Activated gamma-delta T cell (primary cell): ENCODE measurements around the gene ALPG.
"Not testable (repeated sequence)": the region's sequence is repeated elsewhere in the genome, so short reads cannot be mapped to it uniquely, and the experiment has no call there.

Experiments used
- DNase-seq: peaks from one replicate; lab custom pipeline; 2025; lab: John Stamatoyannopoulos, UW
- total RNA-seq, 2 donors: gene quantifications; one replicate each; lab custom pipeline; 2026; lab: John Stamatoyannopoulos, UW

The ALPG gene
- total RNA-seq = 0 reads per million in 2 donors

DNA sequence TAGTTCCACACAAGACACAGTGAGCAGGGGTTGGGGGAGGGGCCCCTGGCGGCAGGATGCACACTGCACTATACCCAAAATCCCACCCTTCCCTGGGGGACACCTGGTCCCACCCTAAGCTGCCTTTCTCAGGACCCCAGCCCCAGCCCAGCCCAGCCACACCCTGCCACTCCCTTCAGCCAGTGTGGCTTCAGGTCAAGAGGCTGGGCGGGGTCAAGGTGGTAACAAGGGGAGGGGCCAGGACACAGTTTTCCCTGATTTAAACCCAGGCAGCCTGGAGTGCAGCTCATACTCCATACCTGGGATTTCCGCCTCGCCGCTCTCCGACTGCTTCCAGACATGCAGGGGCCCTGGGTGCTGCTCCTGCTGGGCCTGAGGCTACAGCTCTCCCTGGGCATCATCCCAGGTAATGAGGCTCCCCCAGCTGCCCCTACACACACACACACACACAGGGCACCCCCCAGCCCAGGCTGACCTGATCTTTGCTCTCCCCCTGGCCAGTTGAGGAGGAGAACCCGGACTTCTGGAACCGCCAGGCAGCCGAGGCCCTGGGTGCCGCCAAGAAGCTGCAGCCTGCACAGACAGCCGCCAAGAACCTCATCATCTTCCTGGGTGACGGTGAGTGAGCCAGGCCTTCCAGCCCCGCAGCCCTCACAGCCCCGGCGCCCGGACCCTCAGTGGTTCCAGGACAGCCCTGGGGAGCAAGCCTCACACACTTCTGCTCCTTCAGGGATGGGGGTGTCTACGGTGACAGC lies at the start of gene ALPG:
ALPG (plus strand) TSS at position 289 of the 755 bp plus-strand sequence; CDS start at position 340, 51 bp downstream.
- no peak for DNase-seq

DNA sequence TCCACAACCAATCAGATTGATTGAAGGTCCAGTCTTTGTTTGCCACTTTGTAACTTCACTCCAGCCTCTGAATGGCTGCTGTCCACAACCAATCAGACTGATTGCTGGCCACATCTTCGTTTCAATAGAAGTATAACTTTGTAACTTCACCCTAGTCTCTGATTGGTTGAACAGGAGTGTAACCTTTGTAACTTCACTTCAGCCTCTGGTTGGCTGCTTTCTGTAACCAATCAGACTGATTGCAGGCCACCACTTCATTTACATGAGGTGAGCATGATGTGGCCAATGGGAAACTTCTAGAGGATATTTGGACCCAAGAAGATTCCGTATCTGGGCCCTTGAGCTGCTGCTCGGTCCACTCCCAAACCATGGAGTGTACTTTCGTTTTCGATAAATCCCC lies 45.0 kb upstream of the ALPG start:
- DNase-seq = no peak

DNA sequence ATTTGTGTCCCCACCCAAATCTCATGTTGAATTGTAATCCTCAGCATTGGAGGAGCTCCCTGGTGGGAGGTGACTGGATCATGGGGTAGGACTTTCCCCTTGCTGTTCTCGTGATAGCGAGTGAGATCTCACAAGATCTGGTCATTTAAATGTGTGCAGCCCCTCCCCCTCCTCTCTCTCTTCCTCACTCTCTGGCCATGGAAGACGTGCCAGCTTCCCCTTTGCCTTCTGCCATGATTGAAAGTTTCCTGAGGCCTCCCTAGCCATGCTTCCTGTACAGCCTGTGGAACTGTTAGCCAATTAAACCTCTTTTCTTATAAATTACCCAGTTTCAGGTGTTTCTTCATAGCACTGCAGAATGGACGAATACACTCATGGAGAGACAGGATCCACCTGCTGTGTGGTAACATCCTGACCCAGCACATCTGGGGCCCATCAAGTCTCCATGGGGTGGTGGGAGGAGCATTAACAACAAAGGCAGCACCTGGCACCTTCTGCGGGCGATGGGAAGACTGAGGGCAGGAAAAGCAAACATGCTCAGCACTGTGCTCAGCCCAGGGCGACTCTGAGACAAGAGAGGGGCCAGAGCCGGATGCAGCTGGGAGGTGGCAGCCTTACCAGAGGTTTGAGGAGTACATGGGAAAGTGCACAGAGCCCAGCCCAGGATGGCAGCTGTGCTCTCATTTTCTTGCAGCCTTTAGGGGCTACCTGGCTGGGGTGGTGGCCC lies 44.3 kb upstream of the ALPG start:
- DNase-seq = no peak

DNA sequence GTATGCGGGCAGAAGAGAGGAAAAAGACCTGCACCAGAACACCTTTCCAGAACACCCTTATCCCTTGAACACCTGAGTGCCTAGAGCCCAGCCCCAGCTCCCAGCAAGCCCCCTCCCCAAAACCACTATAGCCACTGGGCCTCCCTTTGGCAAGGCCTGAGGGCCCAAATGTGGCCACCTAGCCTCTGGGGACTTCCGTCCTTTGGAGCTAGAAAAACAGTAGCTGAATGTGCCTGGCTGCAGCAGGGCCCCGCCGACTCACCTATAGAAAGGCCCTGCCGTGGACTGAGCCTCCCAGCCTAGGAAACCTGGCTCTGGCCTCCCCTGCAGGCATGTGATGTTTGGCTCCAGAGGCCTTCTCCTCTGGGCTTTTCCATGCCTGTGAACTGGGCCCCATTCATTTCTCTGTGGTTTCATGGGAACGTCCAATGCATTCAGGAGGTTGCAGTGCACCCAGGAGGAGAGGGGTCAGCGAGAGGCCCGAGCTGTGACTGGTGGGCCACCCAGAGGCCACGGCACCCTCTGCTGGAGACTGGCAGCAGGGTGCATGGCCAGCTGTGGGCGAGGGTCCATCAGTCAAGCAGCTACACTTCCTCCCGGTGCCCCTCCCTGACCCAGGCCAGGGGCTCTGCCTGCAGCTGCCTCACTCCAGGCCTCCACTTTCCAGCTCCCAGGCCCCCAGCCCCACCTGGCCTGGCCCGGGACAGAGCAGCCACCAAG lies 43.4 kb upstream of the ALPG start:
- DNase-seq = not testable (repeated sequence)

DNA sequence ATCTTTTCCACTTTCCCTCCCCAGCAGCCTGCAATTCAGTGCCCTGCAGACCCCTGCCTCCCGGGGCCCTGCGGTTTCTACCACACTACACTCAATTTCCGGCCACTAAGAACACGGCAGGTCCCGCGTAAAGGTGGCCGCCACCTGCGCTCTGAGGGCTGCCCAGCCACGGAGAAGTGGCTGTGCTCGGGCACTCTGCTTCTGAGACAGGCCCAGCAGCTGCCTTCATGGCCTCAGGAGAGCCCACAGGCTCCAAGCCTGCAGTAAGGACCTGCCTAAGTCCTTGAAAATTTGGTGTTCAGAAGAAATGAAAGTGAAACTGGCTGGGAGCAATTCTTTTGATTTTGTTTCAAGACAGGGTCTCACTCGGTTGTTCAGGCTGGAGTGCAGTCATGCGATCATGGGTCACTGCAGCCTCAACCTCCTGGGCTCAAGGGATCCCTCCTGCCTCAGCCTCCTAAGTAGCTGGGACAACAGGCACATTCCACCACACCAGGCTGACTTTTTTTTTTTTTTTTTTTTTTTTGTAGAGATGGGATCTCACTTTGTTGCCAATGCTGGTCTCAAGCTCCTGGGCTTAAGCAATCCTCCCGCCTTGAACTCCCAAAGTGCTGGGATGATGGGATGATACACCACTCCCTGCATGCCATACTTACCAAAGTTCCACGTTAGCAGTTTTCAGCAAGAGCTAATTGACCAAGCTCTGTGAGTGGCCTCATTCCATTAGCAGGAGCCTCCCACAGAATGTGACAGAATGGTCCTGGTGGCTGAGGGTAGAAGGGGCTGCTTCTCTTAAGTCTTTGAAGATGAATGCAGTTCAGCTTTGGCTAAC lies 42.6 kb upstream of the ALPG start:
- DNase-seq = no peak

DNA sequence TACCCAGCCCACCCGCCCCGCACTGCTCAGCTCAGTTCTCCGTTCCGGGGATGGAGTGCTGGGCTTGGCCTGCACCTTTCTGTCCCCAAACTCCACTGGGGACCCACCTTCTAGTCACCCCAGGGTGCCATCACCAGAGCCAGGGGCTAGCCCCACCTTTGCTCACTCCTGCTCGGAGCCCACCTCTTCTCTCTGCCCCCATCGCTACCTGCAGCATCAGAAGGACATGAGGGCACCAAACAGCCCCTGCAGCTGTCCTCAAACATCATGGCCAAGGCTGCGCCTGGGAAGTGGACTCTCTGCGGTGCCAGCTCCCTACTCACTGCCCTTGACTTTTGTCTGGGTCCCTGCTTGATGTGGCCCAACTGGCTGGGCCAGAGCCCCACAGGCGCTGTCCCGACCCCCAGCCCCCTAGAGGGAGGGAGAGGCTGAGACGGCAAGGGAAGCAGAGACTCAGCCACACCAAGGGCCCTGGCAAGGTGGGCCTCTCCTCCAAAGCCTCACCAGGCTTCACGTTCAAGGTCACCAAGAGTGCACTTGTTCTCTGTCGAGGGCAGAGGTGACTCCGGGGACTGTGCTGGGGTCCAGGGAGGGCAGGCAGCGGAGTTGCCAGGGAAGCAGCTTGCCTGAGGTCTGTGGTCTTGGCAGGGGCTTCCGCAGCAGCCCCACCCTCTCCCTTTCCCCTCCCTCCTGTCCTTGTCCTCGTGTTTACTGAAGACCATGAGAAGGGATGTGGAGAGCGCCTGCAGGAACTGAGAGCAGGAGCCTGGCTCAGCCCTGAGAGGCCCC lies 41.6 kb upstream of the ALPG start:
- DNase-seq = not testable (repeated sequence)

DNA sequence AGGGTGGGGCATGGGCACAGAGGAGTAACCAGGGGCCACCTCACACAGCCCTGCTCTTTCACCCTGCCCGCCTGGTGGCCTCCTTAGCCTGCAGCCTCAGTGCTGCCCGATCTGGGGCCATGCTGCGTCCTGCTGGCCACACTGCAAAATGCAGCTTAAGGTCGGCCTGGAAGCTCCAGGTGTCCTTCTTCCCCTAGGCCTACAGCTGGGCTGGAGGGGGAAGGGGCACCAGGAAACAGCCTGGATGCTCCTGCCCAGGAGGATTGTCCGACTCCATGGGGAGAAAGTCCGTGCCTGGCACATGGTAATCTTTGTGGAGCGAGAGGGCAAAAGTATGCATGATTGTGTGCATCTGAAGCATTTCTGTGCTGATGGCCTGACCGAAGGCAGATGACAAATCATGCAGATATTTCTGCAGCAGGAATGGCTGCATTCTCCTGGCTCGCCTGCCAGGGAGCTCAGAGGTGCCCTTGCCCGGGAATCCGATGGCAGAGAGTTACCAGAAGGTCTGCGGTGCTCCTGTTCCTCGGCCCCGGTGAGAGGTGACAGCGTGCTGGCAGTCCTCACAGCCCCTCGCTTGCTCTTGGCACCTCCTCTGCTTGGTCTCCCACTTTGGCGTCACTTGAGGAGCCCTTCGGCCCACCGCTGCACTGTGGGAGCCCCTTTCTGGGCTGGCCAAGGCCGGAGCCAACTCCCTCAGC lies 40.9 kb upstream of the ALPG start:
- no peak for DNase-seq

DNA sequence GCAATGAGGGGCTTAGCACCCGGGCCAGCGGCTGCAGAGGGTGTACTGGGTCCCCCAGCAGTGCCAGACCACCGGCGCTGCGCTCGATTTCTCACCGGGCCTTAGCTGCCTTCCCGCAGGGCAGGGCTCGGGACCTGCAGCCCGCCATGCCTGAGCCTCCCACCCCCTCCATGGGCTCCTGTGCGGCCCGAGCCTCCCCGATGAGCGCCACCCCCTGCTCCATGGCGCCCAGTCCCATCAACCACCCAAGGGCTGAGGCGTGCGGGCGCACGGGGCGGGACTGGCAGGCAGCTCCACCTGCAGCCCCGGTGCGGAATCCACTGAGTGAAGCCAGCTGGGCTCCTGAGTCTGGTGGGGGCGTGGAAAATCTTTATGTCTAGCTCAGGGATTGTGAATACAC lies 40.2 kb upstream of the ALPG start:
- not testable (repeated sequence) for DNase-seq

DNA sequence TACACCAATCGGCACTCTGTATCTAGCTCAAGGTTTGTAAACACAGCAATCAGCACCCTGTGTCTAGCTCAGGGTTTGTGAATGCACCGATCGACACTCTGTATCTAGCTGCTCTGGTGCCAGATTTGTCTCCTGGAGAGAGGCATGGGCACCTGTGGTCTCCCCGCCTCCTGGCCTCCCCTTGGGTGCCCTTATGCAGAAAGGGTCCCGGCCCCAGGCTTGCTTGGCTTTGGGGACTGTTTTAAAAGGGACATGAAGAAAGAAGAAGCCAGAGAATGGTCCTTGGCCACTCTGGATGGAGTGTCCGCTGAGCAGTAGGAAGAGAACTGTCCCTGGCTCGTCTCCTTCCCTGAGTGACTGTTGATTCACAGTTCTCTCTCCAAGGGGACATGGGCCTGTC lies 39.6 kb upstream of the ALPG start:
- no peak for DNase-seq

DNA sequence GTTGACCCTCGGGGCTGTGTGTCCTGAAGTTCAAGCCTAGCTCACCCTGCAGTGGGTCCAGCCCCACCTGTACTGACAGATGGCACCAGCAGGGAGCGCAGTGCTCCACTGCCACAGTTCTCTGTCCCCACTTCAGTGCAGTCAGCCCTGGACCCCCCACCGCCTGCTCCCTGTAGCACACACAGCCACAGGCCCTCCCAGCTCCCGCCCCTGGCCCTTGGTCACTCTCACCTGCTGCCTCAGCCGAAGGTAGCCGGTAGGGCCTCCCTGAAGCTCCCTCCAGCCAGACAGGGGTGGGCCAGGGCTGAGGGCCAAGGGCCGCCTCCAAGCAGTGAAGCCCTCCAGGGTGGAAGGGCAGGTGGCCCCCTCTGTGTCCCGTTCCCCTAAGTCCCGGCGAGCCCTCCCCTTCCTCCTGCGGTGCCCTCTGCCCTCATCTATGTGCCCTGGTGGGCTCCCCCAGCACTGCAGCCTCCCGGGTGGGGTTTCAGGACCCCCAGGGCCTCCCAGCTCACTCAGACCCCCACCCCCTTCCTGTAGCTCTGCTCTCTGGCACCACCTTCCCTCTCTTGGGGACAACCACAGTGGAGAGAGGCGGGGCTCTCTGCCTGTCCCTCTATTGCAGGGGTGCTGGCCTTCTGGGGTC lies 38.9 kb upstream of the ALPG start:
- DNase-seq = no peak

DNA sequence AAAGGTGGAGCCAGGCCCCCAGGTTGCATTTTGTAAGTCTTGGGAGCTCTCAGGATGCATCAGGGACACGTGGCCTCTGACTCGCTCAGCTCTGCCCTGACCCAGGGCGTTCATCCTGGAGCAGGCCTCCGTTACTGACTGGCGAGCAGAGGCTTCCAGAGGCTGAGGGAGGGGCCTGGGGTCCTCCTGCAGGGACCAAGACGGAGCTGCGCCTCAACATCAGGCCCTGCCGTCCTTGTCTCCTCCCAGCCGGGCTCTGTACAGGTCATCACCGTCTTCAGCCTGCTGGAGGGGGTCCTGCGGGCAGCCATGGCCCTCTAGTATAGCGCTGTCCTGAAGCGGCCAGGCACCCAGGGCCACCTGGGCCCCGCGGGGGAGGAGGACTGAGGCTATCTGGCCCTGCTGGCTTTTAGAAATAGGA lies 38.3 kb upstream of the ALPG start:
- DNase-seq = no peak

DNA sequence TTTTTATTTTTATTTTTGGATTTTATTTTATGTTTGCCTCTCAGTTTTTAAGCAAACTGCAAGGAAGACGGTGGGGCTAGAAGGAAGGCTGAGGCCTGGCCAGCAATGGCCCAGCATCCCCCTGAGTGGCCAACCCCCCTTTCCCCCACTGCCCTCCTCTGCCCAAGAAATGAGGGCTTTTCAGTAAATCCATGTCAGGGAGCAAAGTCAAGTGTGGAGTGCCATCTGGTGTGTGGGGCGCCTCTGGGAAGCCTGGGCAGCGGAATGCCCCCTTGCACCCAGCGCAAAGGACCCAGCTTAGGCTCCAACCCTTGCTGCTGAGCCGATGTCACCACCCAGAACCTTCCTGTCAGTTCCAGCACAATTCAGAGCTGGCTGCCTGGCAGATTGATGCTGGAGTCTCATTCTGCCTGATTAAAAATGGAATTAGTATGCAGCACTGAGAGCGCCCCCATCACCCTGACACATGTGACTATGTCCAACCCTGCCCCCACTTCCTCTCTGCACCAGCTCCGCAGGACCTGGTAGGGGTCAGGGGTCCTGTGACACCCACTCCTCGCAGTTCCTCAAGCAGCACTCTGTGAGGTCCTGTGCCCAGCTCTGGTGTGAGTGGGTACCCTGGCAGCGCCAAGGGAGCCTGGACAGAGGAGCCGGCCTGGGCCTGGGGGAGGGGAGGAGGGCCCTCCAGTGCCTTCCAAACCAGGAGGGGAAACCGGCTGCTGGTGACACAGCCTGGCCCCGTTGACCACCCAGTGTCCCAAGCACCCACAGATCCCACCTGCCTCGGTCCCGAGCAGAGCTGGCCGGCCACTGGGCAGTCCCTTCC lies 37.3 kb upstream of the ALPG start:
- no peak for DNase-seq

DNA sequence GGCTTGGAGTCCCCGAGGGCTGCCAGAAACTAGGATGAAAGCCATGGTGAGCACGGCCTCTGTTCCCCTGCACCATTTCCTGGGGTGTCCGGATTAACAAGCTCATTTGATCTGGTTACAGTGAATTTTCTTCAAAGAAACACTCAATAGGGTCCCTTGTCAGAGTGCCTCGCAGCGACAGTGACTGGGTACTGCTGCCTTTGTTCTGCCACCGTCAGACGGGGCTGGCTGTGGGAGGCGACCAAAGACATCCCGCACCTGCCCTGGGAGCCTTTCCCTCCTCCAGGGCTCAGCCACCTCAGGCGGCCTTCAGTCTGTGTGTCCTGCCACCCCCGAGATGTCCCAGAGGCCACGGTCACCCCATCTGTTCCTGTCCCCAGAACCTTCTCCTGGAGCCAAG lies 36.6 kb upstream of the ALPG start:
- not testable (repeated sequence) for DNase-seq

DNA sequence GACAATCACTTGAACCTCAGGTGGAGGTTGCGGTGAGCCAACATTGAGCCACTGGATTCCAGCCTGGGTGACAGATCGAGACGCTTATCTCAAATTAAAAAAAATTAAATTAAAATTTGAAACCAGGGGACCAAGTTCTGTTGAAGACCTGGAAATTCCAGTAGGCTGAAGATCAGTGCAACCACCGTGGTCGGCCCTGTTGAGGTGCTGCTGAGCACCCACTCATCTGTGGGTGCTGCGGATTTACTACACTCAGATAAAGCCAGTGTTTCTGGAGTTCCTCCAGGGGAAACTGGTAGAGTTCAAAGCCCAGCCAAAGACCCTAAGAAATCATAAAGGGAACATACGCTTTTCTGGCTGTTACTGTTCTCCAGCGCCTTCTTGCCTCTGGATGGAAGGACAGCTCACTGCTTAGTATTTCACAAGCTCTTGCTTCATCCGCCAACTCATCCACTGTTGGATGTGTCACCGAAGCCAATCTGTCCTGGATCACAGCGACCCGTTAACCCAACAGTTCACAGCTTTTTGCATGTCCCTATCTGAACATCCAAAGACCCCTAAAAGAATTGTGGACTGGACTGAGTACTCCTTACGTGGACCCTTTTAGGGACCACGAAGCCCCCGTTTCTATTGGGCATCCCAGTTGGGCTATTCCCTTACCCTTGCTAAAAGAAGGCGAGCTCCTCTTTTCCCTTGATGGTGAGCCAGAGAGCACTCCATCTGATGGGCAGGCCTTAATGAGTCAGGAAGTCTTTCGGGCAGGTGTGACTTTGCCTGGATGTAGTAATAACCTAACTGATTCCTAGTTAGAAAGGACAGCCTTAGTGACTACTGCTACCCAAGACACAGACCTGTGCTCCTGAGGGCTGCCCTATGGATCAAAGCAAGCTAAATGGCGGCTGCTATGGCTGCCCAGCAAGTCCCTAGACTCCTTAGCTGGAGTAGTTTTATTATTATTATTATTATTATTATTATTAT lies 34.1 kb upstream of the ALPG start:
- DNase-seq = no peak

DNA sequence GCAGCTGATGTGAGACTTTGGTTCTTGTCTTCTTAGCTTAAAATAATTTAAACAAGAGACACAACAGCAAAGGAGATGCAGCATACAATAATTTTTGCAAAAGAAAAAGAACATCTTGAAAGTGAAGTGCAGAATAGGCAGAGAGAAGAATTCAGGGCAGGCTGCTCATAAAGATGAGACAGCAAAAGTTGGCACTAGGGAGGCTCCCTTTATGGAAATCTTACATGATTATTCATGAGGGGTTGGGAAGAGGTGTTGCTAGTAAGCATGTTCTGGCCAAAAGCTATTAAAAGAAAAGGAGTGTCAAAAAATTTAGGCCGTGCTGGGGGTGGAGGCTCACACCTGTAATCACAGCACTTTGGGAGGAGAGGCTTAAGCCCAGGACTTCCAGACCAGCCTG lies 32.3 kb upstream of the ALPG start:
- DNase-seq = no peak

DNA sequence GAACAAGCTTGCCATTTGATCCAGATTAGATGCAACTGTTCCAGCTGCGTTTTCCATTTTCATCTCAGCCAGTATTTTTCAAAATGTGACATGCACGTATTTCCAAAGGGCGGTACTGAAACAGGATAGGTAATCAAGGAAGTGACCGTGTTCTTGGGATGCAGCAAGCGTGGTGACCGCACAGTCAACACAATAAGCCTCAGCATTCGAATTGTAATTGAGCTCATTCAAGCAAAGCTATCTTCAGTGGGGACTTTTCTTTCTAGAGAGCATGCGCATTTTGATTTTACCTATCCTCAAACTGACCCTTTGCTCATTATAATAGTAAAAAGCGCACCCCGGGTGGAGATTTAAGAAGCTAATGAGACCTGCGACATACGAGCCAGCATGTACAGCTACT lies 31.5 kb upstream of the ALPG start:
- no peak for DNase-seq

DNA sequence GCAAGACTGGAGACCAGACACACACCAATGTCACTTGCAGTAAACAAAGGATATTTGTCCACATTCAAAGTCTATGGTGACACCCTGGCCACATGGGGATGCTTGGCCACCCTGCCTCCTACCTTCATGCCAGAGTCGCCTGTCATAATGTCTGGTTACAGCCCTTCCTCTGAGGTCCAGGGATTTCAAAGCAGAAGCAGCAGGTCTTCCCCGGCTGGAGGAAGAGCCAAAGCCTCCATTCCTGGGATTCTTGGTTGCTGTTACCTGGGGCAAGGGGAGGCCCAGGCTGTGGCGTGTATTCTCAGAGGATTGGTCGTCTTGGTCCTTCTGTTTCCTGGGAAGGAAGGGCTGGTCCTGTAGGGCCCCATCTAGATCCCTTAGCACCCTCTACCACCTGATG lies 30.4 kb upstream of the ALPG start:
- no peak for DNase-seq

DNA sequence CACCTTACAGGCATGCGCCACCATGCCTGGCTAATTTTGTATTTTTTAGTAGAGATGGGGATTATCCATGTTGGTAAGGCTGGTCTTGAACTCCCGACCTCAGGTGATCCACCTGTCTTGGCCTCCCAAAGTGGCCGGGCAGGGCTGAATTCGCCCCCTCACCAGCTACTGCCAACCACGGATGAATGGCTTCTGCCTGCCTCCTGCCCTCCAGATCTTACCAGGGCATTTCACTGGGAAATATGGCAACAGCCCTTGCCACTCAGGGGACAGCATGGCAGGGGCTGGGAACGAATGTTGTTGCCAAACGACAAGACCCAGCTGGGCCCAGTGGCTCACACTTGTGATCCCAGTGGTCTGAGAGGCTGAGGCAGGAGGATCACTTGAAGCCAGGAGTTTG lies 29.9 kb upstream of the ALPG start:
- DNase-seq = no peak
